ENCODE measurements around the gene OGG1.

DNA sequence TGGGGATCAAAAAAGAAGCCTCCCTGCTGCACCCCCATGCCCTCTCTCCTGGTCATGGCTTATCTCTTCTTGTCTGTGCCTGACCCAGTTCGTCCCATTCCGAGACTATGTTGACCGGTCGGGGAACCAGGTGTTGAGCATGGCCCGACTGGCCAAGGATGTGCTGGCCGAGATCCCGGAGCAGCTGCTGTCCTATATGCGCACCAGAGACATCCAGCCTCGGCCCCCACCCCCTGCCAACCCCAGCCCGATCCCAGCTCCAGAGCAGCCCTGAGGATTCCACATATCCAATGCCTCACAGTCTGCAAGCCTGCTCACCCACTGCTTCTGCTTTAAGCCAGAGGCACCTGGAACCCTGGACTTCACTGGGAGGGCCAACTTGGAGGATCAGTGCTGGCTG lies 20.3 kb upstream of the OGG1 start:
- TF ChIP-seq, protein P1, sequence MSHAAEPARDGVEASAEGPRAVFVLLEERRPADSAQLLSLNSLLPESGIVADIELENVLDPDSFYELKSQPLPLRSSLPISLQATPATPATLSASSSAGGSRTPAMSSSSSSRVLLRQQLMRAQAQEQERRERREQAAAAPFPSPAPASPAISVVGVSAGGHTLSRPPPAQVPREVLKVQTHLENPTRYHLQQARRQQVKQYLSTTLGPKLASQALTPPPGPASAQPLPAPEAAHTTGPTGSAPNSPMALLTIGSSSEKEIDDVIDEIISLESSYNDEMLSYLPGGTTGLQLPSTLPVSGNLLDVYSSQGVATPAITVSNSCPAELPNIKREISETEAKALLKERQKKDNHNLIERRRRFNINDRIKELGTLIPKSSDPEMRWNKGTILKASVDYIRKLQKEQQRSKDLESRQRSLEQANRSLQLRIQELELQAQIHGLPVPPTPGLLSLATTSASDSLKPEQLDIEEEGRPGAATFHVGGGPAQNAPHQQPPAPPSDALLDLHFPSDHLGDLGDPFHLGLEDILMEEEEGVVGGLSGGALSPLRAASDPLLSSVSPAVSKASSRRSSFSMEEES (CRISPR knock-in tag; IDR thresholded peaks at IDR 0.05) = no peak
- TF ChIP-seq IRF1 (CRISPR knock-in tag; IDR thresholded peaks at IDR 0.05; ENCODE audit: borderline replicate concordance) (no peak), CHD2 (IDR thresholded peaks at IDR 0.05; ENCODE audit: low read depth, low read length) (no peak), CBFA2T3 (IDR thresholded peaks at IDR 0.05) (no peak), STAT5B (CRISPR knock-in tag; IDR thresholded peaks at IDR 0.05) (no peak), FIP1L1 (IDR thresholded peaks at IDR 0.05; ENCODE audit: low read depth, low read length, poor library complexity, severe bottlenecking) (no peak), CTCF (IDR thresholded peaks at IDR 0.05 in 2 of 3, conservative IDR thresholded peaks at IDR 0.05 in 1 of 3; ENCODE audit: insufficient read depth in 2 of 3, low read depth in 1 of 3, low read length in 3 of 3) (no peak), RAD21 (CRISPR knock-in tag; conservative IDR thresholded peaks at IDR 0.05 in 1 of 2, IDR thresholded peaks at IDR 0.05 in 1 of 2) (no peak), NFXL1 (CRISPR knock-in tag; IDR thresholded peaks at IDR 0.05) (no peak)
- TF ChIP-seq, protein P2, sequence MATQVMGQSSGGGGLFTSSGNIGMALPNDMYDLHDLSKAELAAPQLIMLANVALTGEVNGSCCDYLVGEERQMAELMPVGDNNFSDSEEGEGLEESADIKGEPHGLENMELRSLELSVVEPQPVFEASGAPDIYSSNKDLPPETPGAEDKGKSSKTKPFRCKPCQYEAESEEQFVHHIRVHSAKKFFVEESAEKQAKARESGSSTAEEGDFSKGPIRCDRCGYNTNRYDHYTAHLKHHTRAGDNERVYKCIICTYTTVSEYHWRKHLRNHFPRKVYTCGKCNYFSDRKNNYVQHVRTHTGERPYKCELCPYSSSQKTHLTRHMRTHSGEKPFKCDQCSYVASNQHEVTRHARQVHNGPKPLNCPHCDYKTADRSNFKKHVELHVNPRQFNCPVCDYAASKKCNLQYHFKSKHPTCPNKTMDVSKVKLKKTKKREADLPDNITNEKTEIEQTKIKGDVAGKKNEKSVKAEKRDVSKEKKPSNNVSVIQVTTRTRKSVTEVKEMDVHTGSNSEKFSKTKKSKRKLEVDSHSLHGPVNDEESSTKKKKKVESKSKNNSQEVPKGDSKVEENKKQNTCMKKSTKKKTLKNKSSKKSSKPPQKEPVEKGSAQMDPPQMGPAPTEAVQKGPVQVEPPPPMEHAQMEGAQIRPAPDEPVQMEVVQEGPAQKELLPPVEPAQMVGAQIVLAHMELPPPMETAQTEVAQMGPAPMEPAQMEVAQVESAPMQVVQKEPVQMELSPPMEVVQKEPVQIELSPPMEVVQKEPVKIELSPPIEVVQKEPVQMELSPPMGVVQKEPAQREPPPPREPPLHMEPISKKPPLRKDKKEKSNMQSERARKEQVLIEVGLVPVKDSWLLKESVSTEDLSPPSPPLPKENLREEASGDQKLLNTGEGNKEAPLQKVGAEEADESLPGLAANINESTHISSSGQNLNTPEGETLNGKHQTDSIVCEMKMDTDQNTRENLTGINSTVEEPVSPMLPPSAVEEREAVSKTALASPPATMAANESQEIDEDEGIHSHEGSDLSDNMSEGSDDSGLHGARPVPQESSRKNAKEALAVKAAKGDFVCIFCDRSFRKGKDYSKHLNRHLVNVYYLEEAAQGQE (IDR thresholded peaks at IDR 0.05; ENCODE audit: borderline replicate concordance) = no peak
- TF ChIP-seq, protein P2 (CRISPR knock-in tag; IDR thresholded peaks at IDR 0.05; ENCODE audit: low read depth) = no peak
